Heart right ventricle (tissue), 16 donors: Measurements from ENCODE around the gene RUFY3. TPM values are rescaled to one million over a fixed set of nuclear protein-coding genes. Genes with fewer than 3 reads are reported as not detected.
A peak's percentile ranks its signal among the peaks of the same experiment; 100 is the strongest.

Experiments used
- ATAC-seq, 8 donors: fragments of 200-7000 bp; cut with Tn5 transposase; one replicate each; pipeline ENCODE4 v1.9.1; 2020; ENCODE audit warnings: mild to moderate bottlenecking in 8 of 8, moderate library complexity in 8 of 8, moderate number of reproducible peaks in 1 of 8
- DNase-seq, 2 donors: peaks; one replicate each; pipeline ENCODE4 v3.0.0-alpha.2; 2020
- H3K27ac ChIP-seq, 10 donors: fragments of 200-600 bp; sonication (generic) in 2 of 10; one replicate each; pipeline versions ENCODE4 v1.5.0 to v1.8.0; 2020 to 2022; ENCODE audit warnings: mild to moderate bottlenecking in 3 of 10
- H3K27me3 ChIP-seq, 7 donors: fragments of 200-600 bp; one replicate each; pipeline ENCODE4 v1.8.0; 2021 to 2022; ENCODE audit warnings: mild to moderate bottlenecking in 2 of 7
- H3K36me3 ChIP-seq, 9 donors: fragments of 200-600 bp; sonication (generic) in 1 of 9; one replicate each; pipeline versions ENCODE4 v1.5.0 to v1.8.0; 2020 to 2022; ENCODE audit warnings: mild to moderate bottlenecking in 2 of 9
- H3K4me1 ChIP-seq, 9 donors: fragments of 200-600 bp; sonication (generic) in 1 of 9; one replicate each; pipeline versions ENCODE4 v1.5.0 to v1.8.0; 2020 to 2022; ENCODE audit warnings: mild to moderate bottlenecking in 4 of 9
- H3K4me3 ChIP-seq, 10 donors: fragments of 200-600 bp; sonication (generic) in 2 of 10; one replicate each; pipeline versions ENCODE4 v1.5.0 to v1.8.0; 2020 to 2022; ENCODE audit warnings: mild to moderate bottlenecking in 7 of 10, moderate library complexity in 2 of 10
- H3K9me3 ChIP-seq, 11 donors: fragments of 200-600 bp in 10 of 11; sonication (generic) in 2 of 11; one replicate each; pipeline versions ENCODE4 v1.5.0 to v1.8.0; 2013 to 2022; ENCODE audit warnings: mild to moderate bottlenecking in 2 of 11, control low read depth in 1 of 11, moderate library complexity in 1 of 11
- WGBS, 2 donors: extraction: QIAGEN DNeasy Blood & Tissue Kit; methylation state at CpG; one replicate each; pipeline ENCODE4 v1.1.7; 2013; ENCODE audit warnings: inconsistent platforms in 1 of 2; 5-methylcytosine and 5-hydroxymethylcytosine counted together
- intact Hi-C, 10 donors: fragments of 100-400 bp; cut with DNase I; formaldehyde crosslinking; loops; one replicate each; pipeline versions ENCODE4 v1.11.1 to v1.14.2; 2022
- polyA plus RNA-seq, 2 donors: library from polyadenylated mRNA; stranded (reverse); fragments of 200-250 nt; gene quantifications; one replicate each; pipeline ENCODE4 v1.2.3, GENCODE V29; 2013
- total RNA-seq, 10 donors: library from RNA; stranded (reverse); fragmentation: NEBNext Ultra II Directional in 3 of 10; extraction: Animal tissue kit (Norgen Biotek cat#: 25700) in 3 of 10; gene quantifications; one replicate each; pipeline versions ENCODE4 v1.2.1 to v1.2.4, GENCODE V29; 2021 to 2023
- TF ChIP-seq, protein P1 (sequence below), 9 donors: fragments of 200-600 bp; sonication (generic) in 2 of 9; IDR thresholded peaks; one replicate each; pipeline versions ENCODE4 v1.5.0 to v1.8.0; 2021 to 2022; ENCODE audit warnings: antibody characterized with exemption in 9 of 9, mild to moderate bottlenecking in 5 of 9, moderate library complexity in 1 of 9
- donor health status: Arrhythmogenic right ventricular cardiomyopathy.
- donor health status: ischemic (EF 13 %, LVEDD 7.1; RV severe dilation, severe dysfunction).
- donor health status: healthy with polysubstance abuse.
- donor health status: DM: no; HTN: yes; CAD: no.
- donor health status: DM: no; HTN: no; CAD: no.
- donor health status: ischemic (EF 25% LVEDD 6.9; RV normal size, moderate dysfunction).
- donor health status: ischemic (EF 25% LVEDD 5.7; RV mildly dilated, moderate dysfunction).
- donor health status: healthy.
- donor health status: DM: yes; HTN: yes; CAD: no.
- donor health status: Ischemic cardiomyopathy.
- donor health status: ischemic (EF 35%, LVEDD 5.7; RV mildly dilated, moderate dysfunction).
- donor health status: nonischemic (EF 11% LVEDD 7.7; RV severe dilation, severe dysfunction).
- donor health status: DM: yes; HTN: yes; CAD: no.
- donor health status: PGD.
- donor health status: ischemic (EF 29% LVEDD 5.4; RV normal size, mild dysfunction).
- donor health status: nonischemic (EF 23%, LVEDD 6.1; RV moderate dilation, normal function).

RUFY3 gene
- total and polyA plus RNA-seq, 12 donors, result 13.2 to 28.7 (median 21.7) TPM

DNA sequence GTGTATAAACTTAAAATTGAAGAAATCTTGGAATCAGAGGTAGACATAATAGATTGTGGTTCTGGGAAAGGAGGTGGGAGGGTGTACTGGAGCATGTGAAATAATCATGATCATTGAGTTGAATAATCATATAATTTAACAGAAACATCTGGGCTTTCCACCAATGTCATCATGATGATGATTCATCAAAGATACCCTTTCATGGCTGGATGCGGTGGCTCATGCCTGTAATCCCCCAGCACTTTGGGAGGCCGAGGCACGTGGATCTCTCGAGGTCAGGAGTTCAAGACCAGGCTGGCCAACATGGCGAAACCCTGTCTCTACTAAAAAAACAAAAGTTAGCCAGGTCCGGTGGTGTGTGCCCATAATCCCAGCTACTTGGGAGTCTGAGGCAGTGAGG, 6.7 kb upstream of the RUFY3 start:
- H3K36me3 ChIP-seq, result no peaks in the 10 kb centered on the region
- intact Hi-C loops, result no loop called here
- peak overlapping the region in 1 of 10 donors; percentile 63 for H3K27ac ChIP-seq
- peaks cover 0 to 39% (median 18%) of the 10 kb centered on the region in 9 donors for H3K4me1 ChIP-seq
- no peak overlapping the region for H3K4me3 ChIP-seq
- DNase-seq (no peak), ATAC-seq (no peak)
- H3K27me3 ChIP-seq, result no peaks in the 10 kb centered on the region
- TF ChIP-seq, protein P1, sequence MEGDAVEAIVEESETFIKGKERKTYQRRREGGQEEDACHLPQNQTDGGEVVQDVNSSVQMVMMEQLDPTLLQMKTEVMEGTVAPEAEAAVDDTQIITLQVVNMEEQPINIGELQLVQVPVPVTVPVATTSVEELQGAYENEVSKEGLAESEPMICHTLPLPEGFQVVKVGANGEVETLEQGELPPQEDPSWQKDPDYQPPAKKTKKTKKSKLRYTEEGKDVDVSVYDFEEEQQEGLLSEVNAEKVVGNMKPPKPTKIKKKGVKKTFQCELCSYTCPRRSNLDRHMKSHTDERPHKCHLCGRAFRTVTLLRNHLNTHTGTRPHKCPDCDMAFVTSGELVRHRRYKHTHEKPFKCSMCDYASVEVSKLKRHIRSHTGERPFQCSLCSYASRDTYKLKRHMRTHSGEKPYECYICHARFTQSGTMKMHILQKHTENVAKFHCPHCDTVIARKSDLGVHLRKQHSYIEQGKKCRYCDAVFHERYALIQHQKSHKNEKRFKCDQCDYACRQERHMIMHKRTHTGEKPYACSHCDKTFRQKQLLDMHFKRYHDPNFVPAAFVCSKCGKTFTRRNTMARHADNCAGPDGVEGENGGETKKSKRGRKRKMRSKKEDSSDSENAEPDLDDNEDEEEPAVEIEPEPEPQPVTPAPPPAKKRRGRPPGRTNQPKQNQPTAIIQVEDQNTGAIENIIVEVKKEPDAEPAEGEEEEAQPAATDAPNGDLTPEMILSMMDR (IDR thresholded peaks at IDR 0.05), result no peak
- H3K9me3 ChIP-seq, result no peaks in the 10 kb centered on the region
- WGBS, 2 donors, result 84 to 91% methylated on average over 6 of the region's 6 CpGs

DNA sequence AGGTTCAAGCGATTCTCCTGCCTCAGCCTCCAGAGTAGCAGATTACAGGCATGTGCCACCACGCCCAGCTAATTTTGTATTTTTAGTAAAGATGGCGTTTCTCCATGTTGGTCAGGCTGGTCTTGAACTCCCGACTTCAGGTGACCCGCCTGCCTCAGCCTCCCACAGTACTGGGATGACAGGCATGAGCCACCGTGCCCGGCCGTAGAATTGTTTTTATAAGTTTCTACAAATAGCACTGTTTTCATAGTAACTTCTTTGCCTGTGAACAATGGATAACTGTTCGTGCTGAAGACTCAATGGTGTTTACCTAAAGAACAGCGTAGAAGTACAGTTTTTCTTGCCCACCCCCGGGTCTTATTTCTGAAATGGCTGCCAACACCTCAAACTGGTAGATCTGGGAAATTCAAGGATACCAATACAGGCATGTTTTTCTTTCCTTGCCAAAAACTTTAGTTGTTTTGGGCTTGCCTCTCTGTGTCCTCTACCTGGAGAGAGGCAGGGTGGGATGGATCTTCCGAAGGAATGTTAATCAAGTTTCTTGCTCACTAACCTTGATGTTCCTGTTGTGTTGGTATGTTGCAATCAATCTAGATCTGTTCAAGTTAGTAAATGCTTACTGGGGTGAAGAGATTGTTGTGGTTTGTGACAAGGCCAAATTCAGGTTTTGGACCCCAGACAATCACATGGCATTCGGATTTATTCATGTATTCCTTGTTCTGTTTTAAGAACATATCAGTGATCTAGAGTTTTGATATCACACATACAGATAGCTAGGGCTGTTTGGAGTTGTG, 2.8 kb upstream of the RUFY3 start:
- Histone ChIP-seq H3K9me3 (no peaks in the 10 kb centered on the region), H3K4me3 (no peak overlapping the region), H3K27ac (no peak overlapping the region), H3K36me3 (no peaks in the 10 kb centered on the region), H3K27me3 (no peaks in the 10 kb centered on the region), H3K4me1 (peaks cover 0 to 32% (median 11%) of the 10 kb centered on the region in 9 donors)
- intact Hi-C loops, result loop anchor here in 1 of 10 donors (1.0 kb wide), 1 partner anchor 10 kb away; no protein-coding TSS in a partner anchor
- WGBS, 2 donors, result 89 to 92% methylated on average over 13 of the region's 13 CpGs
- no peak for DNase-seq
- TF ChIP-seq, protein P1 (IDR thresholded peaks at IDR 0.05), result no peak
- ATAC-seq, result no peak

DNA sequence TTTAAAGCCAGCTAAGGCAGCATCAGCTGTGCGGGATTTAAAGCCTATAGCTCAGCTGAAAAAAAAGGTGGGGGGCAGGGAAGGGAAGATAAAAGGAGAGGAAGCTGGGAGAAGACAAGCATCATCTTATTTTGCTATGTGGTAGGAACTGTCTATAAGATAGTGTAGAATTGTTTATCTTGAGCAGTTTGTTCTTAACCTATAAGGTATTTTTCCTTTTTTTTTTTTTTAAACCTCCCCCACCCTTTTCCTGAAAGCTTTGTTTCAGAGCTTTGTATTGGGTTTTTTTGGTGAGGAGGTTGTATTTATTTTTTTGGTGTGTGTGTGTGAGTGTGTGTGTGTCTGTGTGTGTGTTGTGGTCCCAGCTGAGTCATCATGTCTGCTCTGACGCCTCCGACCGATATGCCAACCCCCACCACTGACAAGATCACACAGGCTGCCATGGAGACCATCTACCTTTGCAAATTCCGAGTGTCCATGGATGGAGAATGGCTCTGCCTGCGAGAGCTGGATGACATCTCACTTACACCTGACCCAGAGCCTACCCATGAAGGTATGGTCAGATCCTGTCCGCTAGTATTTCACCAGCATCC, 531 bp downstream of the RUFY3 start:
- H3K36me3 ChIP-seq, result peaks cover 0 to 12% (median 0%) of the 10 kb centered on the region in 9 donors
- intact Hi-C loops, result no loop called here
- H3K4me1 ChIP-seq, result peaks cover 0 to 38% (median 28%) of the 10 kb centered on the region in 9 donors
- peak in 7 of 8 donors; percentile 17 to 67 (median 61) for ATAC-seq
- TF ChIP-seq, protein P1 (IDR thresholded peaks at IDR 0.05), result no peak
- DNase-seq, result no peak
- H3K4me3 ChIP-seq, result peak overlapping the region in 9 of 10 donors; percentile 34 to 67 (median 57)
- H3K27ac ChIP-seq, result peak overlapping the region in 9 of 10 donors; percentile 17 to 79 (median 67)
- no peaks in the 10 kb centered on the region for H3K27me3 ChIP-seq
- no peaks in the 10 kb centered on the region for H3K9me3 ChIP-seq
- WGBS, 2 donors, result 42 to 49% methylated on average over 7 of the region's 7 CpGs

DNA sequence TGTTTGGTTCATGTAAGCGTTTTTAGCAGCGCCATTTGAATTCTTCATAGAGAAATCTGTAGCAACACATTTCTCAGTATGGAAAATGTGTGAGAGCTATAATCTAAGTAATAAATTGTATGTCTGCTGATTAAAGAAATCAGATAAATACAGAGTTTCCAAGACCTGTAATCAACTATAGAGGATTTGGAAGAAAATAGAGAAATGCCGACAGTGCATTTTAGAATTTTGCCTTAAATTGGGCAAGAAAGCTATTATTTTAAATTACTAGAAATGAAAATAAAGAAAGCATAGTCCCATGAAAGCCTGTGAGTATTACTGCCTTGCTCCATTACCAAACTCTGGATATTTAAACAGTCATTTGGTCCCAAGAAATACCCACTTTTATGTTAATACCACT, 2.7 kb downstream of the RUFY3 start:
- TF ChIP-seq, protein P1 (IDR thresholded peaks at IDR 0.05), result no peak
- H3K27ac ChIP-seq, result no peak overlapping the region
- ATAC-seq (no peak), DNase-seq (no peak)
- intact Hi-C loops, result no loop called here
- no peak overlapping the region for H3K4me3 ChIP-seq
- H3K4me1 ChIP-seq, result peaks cover 0 to 41% (median 28%) of the 10 kb centered on the region in 9 donors
- H3K27me3 ChIP-seq, result no peaks in the 10 kb centered on the region
- H3K36me3 ChIP-seq, result peaks cover 0 to 17% (median 0%) of the 10 kb centered on the region in 9 donors
- no peaks in the 10 kb centered on the region for H3K9me3 ChIP-seq
- 98% methylated on average over 3 of the region's 3 CpGs for WGBS, 2 donors
